ENCODE results near the gene NUDT9.
"Not testable (repeated sequence)": the region's sequence is repeated elsewhere in the genome, so short reads cannot be mapped to it uniquely, and the experiment has no call there.

Gene NUDT9

GRCh38 chr4:87414816-87415215 lies 7.6 kb upstream of the NUDT9 start:
- no peak for TF ChIP-seq CTCF (conservative IDR thresholded peaks at IDR 0.05; ENCODE audit: low read depth, low read length)
- no peak overlapping the region for H3K4me3 ChIP-seq (ENCODE audit: low read length)
- DNase-seq (ENCODE audit: low read depth), result no peak

GRCh38 chr4:87416965-87417364 lies 5.4 kb upstream of the NUDT9 start:
- DNase-seq (ENCODE audit: low read depth), result no peak
- TF ChIP-seq CTCF (conservative IDR thresholded peaks at IDR 0.05; ENCODE audit: low read depth, low read length), result no peak
- no peak overlapping the region for H3K4me3 ChIP-seq (ENCODE audit: low read length)

GRCh38 chr4:87418410-87418809 lies 4.0 kb upstream of the NUDT9 start:
- not testable (repeated sequence) for H3K4me3 ChIP-seq (ENCODE audit: low read length); DNase-seq (ENCODE audit: low read depth)

- no peak for TF ChIP-seq CTCF (conservative IDR thresholded peaks at IDR 0.05; ENCODE audit: low read depth, low read length)
- no peak for DNase-seq (ENCODE audit: low read depth)
- no peak overlapping the region for H3K4me3 ChIP-seq (ENCODE audit: low read length)
These were observed 2.7 kb upstream of the NUDT9 start for GRCh38 chr4:87419578-87420249.

GRCh38 chr4:87420276-87420830 lies 2.0 kb upstream of the NUDT9 start:
- no peak for DNase-seq (ENCODE audit: low read depth)
- TF ChIP-seq CTCF (conservative IDR thresholded peaks at IDR 0.05; ENCODE audit: low read depth, low read length), result no peak
- no peak overlapping the region for H3K4me3 ChIP-seq (ENCODE audit: low read length)

GRCh38 chr4:87423317-87424098 lies 1.1 kb downstream of the NUDT9 start:
- TF ChIP-seq CTCF (conservative IDR thresholded peaks at IDR 0.05; ENCODE audit: low read depth, low read length), result no peak
- peak overlapping the region; percentile 81 for H3K4me3 ChIP-seq (ENCODE audit: low read length)
- peak; percentile 40 for DNase-seq (ENCODE audit: low read depth)

- peak overlapping the region; percentile 81 for H3K4me3 ChIP-seq (ENCODE audit: low read length)
- not testable (repeated sequence) for DNase-seq (ENCODE audit: low read depth)
These were observed 1.7 kb downstream of the NUDT9 start for GRCh38 chr4:87424099-87424543.

- DNase-seq (ENCODE audit: low read depth), result no peak
- H3K4me3 ChIP-seq (ENCODE audit: low read length), result no peak overlapping the region
- no peak for TF ChIP-seq CTCF (conservative IDR thresholded peaks at IDR 0.05; ENCODE audit: low read depth, low read length)
These were observed 3.3 kb downstream of the NUDT9 start for GRCh38 chr4:87425711-87426110.

Data from retinal pigment epithelial cell (primary cell).